Measurements from ENCODE around the gene IL33. TPM values are rescaled to one million over a fixed set of nuclear protein-coding genes. Genes with fewer than 3 reads are reported as not detected.

IL33 gene
- total RNA-seq: not detected

GRCh38 chr9:6215562-6215961 is at the start of gene IL33:
Gene IL33, plus strand, starts transcription at chr9:6215807. Its CDS starts 25,888 bp downstream, at chr9:6241695.

Other genes with a start within 250 kb of the IL33 start
- gene RANBP6, start 200.2 kb upstream of the IL33 start, total RNA-seq: 10 to 100 TPM; 22.2 to 23.1 TPM
- not detected for gene TPD52L3, start 112.6 kb downstream of the IL33 start, total RNA-seq
- gene UHRF2, start 197.4 kb downstream of the IL33 start, total RNA-seq: 10 to 100 TPM; 69.0 to 77.0 TPM

Data from activated naive CD4-positive, alpha-beta T cell treated with anti-CD3 and anti-CD28 coated beads, Interleukin-2, amount 10 ng/mL, durations not matched to agents 5 hours and 36 hours (primary cell).